ENCODE data around the gene FMR1NB. TPM values are rescaled to one million over a fixed set of nuclear protein-coding genes. Genes with fewer than 3 reads are reported as not detected.

Gene FMR1NB
- total RNA-seq, 1 experiment from 2014 or later, result not detected

- Histone ChIP-seq H3K9me3 (ENCODE audit: low read depth, low read length, poor library complexity, severe bottlenecking) (no peaks in the 10 kb centered on the region), H3K36me3 (ENCODE audit: insufficient read depth, low read length, poor library complexity, severe bottlenecking) (peaks cover 27% of the 10 kb centered on the region), H3K4me3 (ENCODE audit: low read depth, low read length, poor library complexity, severe bottlenecking) (no peak overlapping the region), H3K27me3 (replicated peaks; ENCODE audit: insufficient read depth, low read depth, low read length, poor library complexity) (no peaks in the 10 kb centered on the region), H3K27ac (ENCODE audit: low read depth, low read length, poor library complexity, severe bottlenecking) (no peak overlapping the region), H3K4me1 (ENCODE audit: insufficient read depth, low read length, poor library complexity, severe bottlenecking) (no peaks in the 10 kb centered on the region)
- DNase-seq (ENCODE audit: low spot score), result no peak
- ChIA-PET CTCF (no interaction called here), POLR2A (ENCODE audit: low non-redundant PET) (no interaction called here)
- no peak for TF ChIP-seq CTCF (conservative IDR thresholded peaks at IDR 0.05; ENCODE audit: low read depth, low read length)
- no peak for TF ChIP-seq EZH2 (IDR thresholded peaks at IDR 0.05; ENCODE audit: borderline replicate concordance, low read depth, low read length, poor library complexity, severe bottlenecking)
- BruUV-seq (replicated peaks), result no TSS peak
- intact Hi-C loops (cut with micrococcal nuclease; ENCODE audit: unreplicated experiment), result no loop called here
These were observed 35.9 kb upstream of the FMR1NB start for GRCh38 chrX:147945286-147945685.

GRCh38 chrX:147948531-147948930 lies 32.6 kb upstream of the FMR1NB start:
- Histone ChIP-seq H3K4me3 (ENCODE audit: low read depth, low read length, poor library complexity, severe bottlenecking) (no peak overlapping the region), H3K4me1 (ENCODE audit: insufficient read depth, low read length, poor library complexity, severe bottlenecking) (no peaks in the 10 kb centered on the region), H3K36me3 (ENCODE audit: insufficient read depth, low read length, poor library complexity, severe bottlenecking) (peaks cover 16% of the 10 kb centered on the region), H3K27ac (ENCODE audit: low read depth, low read length, poor library complexity, severe bottlenecking) (no peak overlapping the region), H3K9me3 (ENCODE audit: low read depth, low read length, poor library complexity, severe bottlenecking) (no peaks in the 10 kb centered on the region), H3K27me3 (replicated peaks; ENCODE audit: insufficient read depth, low read depth, low read length, poor library complexity) (no peaks in the 10 kb centered on the region)
- no peak for DNase-seq (ENCODE audit: low spot score)
- POLR2A ChIA-PET (ENCODE audit: low non-redundant PET), result no interaction called here
- TF ChIP-seq CTCF (conservative IDR thresholded peaks at IDR 0.05; ENCODE audit: low read depth, low read length) (no peak), EZH2 (IDR thresholded peaks at IDR 0.05; ENCODE audit: borderline replicate concordance, low read depth, low read length, poor library complexity, severe bottlenecking) (no peak)
- CTCF ChIA-PET, result no interaction called here
- no TSS peak for BruUV-seq (replicated peaks)
- intact Hi-C loops (cut with micrococcal nuclease; ENCODE audit: unreplicated experiment), result no loop called here

GRCh38 chrX:147950352-147950751 lies 30.8 kb upstream of the FMR1NB start:
- Histone ChIP-seq H3K27ac (ENCODE audit: low read depth, low read length, poor library complexity, severe bottlenecking) (no peak overlapping the region), H3K4me3 (ENCODE audit: low read depth, low read length, poor library complexity, severe bottlenecking) (no peak overlapping the region), H3K4me1 (ENCODE audit: insufficient read depth, low read length, poor library complexity, severe bottlenecking) (no peaks in the 10 kb centered on the region), H3K9me3 (ENCODE audit: low read depth, low read length, poor library complexity, severe bottlenecking) (no peaks in the 10 kb centered on the region), H3K27me3 (replicated peaks; ENCODE audit: insufficient read depth, low read depth, low read length, poor library complexity) (no peaks in the 10 kb centered on the region), H3K36me3 (ENCODE audit: insufficient read depth, low read length, poor library complexity, severe bottlenecking) (peaks cover 16% of the 10 kb centered on the region)
- no peak for TF ChIP-seq EZH2 (IDR thresholded peaks at IDR 0.05; ENCODE audit: borderline replicate concordance, low read depth, low read length, poor library complexity, severe bottlenecking)
- no peak for TF ChIP-seq CTCF (conservative IDR thresholded peaks at IDR 0.05; ENCODE audit: low read depth, low read length)
- ChIA-PET CTCF (no interaction called here), POLR2A (ENCODE audit: low non-redundant PET) (no interaction called here)
- intact Hi-C loops (cut with micrococcal nuclease; ENCODE audit: unreplicated experiment), result no loop called here
- DNase-seq (ENCODE audit: low spot score), result no peak
- BruUV-seq (replicated peaks), result no TSS peak

Measured in A673 (cell line).